HG02642 (cell line): ENCODE results near the gene PITPNM1.

Source experiments
- ATAC-seq: cut with Tn5 transposase; IDR thresholded peaks from one replicate; pipeline ENCODE4 v1.9.1; 2021; ENCODE audit warnings: mild to moderate bottlenecking; ENCODE audit not compliant: unreplicated experiment, poor library complexity

The PITPNM1 gene

GRCh38 chr11:67449116-67449844 is 55.9 kb downstream of the PITPNM1 start:
- no peak for ATAC-seq

DNA sequence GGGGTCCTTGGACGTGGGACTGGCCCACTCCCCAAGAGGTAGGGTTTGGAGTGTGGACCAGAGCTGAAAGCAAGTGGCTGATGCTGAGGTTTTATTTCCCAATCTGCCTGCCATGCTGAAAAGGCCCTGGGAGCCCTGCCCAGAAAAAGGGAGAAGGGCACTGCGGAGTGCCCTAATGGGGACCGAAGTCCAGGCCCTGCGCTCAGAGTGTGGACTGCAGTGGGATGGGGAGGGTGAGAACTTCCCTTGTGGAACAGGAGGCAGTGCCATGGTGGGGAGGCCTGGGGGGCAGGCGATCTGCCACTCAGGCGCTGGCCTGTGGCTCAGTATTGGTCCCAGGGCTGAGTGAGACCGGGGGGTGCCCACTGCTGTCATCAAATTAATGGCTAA is 56.9 kb downstream of the PITPNM1 start:
- ATAC-seq = no peak

DNA sequence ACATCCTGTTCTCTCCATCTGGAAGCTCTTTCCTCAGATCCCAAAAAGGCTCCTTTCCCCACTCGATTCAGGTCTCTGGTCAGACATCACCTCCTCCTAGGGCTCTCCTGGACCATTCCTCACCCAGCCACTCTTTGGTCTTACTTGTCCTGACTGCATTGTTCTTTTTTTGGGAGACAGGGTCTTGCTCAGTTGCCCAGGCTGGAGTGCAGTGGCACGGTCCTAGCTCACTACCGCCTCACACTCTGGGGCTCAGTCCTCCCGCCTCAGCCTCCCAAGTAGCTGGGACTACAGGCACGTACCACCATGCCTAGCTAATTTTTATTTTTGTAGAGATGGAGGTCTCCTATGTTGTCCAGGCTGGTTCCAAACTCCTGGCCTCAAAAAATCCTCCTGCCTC is 59.6 kb downstream of the PITPNM1 start:
- no peak for ATAC-seq

GRCh38 chr11:67442504-67443404 is 62.4 kb downstream of the PITPNM1 start:
- ATAC-seq = no peak
